HG03575 (cell line): ENCODE results near the gene TMEM175.
"Not testable (repeated sequence)": the region's sequence is repeated elsewhere in the genome, so short reads cannot be mapped to it uniquely, and the experiment has no call there.

Experiments
- ATAC-seq: cut with Tn5 transposase; IDR thresholded peaks from one replicate; pipeline ENCODE4 v1.9.1; 2021; ENCODE audit not compliant: unreplicated experiment, insufficient number of reproducible peaks, low FRiP score; ENCODE audit errors: extremely low read depth

TMEM175 gene

DNA sequence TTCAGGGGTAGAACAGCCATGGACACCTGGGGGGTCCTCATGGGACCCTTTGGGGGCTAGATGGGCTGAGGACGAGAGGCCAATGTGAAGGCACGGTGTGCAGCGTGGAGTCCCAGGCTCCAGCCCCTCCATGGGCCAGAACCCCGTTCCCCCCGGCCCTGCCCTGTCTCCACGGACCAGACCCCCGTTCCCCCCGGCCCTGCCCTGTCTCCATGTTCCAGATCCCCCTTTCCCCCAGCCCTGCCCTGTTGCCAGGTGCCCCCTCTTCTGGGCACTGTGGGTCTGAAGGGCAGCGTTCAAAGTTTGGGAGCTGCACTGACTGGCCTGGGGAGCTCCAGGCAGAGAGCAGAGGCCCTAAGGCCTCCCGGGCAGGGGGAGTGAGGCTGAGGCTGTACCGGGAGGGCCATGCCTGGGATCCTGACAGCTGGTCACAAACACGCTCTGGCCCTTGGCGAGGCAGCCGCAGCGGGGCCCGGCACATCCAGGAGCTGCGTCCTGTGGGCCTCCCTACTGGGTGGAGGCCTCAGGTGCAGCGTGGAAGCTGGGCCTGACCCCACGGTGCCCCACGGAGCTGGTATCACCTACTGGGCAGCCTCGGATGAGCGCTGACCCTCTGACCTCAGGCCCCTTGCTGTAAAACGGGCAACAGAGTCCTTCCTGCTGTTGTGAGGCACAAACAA, 32.2 kb downstream of the TMEM175 start:
- no peak for ATAC-seq

DNA sequence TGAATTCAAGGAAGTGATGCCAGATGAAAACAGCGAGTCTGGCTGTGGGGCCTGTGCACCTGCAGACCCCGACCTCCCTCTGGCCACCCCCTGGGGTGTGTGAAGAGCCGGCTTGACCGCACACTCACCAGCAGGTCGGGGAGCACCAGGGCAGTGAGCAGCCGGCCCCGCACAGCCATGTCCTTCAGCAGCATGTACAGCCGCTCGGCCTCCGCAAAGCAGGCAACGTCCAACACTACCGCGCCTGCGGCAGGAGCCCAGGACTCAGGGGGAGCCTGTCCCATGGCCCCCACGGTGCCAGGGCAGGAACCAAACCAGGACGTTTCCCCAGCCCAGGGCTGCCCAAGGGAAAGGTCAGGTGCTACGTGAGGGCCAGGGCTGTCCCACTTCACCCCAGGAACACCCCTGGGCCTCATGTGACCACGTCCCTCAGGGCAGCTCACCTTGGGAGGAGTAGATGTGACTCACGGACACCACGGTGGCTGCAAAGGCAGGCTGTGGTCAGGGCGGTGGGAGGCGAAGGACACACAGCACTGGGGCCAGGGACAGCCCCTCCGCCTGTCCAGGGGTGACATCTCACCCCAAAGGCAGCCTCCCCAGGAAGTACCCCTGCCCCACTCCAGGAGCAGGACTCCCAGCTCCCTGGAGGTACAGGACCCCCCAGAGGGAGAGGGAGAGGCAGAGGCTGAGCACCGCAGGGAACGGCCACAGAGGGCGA, 32.9 kb downstream of the TMEM175 start:
- no peak for ATAC-seq

- ATAC-seq, result no peak
Observed at GRCh38 chr4:965766-966134, 33.5 kb downstream of the TMEM175 start.

- no peak for ATAC-seq
Observed at GRCh38 chr4:966266-967112, 34.2 kb downstream of the TMEM175 start.

DNA sequence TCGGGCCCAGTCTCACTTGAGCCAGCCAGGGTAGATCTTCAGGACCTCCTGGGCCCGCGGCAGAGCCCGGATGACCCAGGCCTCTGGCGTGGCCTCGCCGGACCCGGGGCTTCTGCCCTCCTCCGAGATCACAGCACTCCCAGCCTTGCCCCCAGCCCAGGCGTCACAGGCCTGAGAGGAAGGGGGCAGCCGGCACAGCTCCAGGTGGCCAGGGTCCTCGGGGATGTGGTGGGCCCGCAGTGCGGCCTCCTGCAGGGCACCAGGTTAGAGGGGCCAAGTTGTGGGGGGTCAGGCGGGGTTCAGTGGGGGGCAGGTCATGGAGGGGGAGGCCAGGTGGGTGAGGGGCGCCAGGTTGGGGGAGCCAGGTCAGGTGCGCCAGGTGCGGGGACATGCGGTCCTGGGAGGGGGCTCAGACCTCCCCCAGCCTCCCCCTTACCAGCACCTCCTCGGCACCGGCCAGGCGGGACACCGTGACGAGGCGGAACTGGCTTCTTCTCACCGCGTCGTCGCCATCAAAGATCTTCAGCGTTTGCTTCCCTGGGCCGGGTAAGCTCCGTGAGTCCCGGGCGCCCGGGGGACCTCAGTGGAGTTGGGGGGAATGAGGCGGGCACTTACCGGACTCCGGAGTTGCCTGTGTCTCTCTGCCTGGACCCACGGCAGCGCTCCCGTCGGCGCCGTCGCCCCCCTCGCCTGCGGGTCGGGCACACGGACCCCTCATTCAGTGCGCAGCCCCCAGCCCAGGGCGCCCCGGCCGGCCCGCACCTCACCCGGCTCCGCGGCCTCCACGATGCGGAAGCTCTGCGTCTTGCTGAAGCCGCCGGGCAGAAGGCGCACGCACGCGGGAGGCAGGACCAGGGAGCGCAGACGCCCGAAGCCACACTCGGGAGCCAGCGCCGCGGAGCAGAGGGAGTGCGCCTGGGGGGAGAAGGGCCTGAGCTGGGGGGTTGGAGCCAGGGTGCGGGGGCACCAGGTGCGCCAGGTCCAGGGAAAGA, 35.1 kb downstream of the TMEM175 start:
- ATAC-seq, result no peak

DNA sequence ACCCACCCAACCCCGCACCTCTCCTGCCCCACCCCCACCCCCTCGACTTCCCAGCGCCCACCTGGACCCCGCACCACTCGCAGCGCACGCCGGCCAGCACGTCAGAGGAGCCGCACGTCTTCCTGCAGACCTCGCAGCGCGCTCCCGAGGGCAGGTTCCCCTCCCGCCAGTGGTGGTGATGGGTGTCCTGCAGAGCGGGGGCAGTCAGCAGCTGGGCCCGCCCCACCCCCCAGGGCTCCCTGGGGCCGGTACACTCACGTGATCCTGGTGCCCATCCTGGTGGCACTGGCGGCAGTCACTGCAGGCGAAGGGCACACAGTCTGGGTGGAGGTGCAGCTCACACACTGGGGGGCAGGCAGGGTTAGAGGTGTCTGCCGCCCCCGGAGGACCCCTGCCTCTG, 36.0 kb downstream of the TMEM175 start:
- no peak for ATAC-seq

DNA sequence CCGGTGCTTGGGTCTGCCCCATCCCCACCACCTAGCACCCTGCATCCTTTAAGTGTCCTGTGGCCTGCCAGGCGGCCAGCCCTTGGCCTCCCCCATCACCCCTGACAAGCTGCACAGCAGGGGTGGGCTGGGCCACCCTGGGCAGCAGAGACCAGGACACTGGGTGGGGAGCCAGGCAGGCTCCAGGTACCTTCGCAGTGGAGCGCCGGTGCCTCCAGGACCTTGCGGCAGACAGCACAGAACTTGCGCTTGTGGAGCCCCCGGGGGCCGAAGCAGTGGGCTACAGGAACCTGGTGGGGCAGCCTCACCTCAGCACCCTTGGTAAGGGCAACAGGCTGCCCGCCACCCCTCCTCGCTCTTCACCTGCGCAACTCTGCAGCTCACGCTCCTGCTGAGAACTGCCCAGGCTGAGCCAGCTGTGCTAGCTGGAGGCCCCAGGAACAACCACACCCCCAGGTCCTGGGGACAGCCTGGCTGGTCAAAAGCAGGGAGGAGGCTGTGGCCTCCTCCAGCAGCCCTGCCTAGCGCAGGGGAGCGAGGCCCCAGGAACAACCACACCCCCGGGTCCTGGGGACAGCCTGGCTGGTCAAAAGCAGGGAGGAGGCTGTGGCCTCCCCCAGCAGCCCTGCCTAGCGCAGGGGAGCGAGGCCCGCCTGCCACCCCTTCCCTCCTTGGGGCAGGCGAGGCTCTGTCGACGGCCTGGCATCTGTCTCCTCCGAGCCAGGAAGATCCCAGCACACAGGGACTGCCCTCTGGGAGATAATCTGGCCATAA, 36.5 kb downstream of the TMEM175 start:
- ATAC-seq, result no peak

DNA sequence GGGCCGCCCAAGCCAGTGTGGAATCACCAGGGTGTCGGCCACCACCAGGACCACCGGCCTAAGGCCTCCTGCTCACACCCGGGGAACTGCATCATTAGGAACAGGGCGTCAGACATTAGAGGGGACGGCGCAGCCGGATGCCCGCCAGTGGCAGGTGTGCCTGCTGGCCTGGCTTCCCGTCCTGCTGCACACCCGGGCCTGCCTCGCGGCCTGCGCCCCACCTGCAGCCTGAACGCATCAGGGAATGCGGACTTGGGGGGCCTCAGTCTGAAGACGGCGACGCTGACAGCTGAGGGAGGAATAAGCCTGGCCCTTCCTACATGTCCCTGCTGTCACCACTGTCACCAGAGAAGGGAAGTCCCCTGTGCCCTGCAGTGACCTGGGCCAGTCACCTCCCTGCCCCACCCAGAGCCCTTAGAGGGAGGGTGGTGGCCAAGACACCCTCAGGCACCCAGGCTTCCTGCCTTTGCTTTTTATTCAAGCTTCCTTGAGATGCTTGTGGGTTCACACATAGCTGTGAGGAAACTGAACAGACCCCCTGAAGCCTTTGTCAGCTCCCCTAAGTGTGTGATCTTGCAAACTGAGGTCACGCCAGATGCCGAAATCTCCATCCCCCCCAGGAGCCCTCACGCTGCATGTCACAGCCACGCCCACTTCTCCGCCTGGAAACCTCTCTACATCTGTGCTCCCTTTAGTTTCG, 37.9 kb downstream of the TMEM175 start:
- ATAC-seq, result no peak

- ATAC-seq, result no peak
Observed at GRCh38 chr4:970854-971520, 38.7 kb downstream of the TMEM175 start.

DNA sequence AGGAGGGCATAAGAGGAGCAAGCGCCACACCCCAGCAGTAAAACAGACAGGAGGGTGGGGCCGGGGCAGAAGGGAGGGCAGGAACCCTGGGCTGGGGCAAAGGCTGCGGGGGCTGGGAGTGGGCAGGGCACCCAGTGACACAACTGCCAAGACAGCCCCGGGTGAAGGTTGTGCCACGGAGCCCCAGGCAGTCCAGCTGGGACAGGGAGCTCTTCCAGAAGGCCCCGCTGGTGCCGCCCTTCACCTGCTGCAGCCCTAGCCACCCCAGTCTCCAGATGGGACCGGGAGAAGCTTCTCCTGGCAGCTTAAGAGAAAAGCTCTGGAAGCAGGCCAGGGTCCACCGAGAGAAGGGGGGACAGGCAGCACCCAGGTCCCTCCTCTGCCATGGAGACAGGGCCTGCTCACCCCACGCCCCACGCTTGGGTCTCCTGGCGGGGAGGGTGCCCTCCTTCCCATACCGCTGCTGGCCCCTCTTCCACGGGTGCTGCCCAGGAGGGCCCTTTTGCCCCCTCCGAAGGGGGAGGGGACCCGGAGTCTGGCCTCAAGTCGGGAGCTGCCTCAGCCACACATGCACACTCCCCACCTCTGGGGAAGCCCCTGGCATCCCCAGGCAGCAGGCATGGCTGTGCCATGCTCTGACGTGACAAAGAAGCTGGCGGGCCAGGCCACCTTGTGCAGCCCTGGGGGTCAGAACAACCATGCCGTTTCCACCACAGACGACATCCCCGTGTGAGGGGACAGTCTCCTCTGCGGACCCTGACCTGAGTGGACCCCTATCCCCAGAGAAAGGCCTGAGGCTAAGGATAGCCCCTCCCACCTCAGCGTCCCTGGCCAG, 39.6 kb downstream of the TMEM175 start:
- ATAC-seq, result no peak

DNA sequence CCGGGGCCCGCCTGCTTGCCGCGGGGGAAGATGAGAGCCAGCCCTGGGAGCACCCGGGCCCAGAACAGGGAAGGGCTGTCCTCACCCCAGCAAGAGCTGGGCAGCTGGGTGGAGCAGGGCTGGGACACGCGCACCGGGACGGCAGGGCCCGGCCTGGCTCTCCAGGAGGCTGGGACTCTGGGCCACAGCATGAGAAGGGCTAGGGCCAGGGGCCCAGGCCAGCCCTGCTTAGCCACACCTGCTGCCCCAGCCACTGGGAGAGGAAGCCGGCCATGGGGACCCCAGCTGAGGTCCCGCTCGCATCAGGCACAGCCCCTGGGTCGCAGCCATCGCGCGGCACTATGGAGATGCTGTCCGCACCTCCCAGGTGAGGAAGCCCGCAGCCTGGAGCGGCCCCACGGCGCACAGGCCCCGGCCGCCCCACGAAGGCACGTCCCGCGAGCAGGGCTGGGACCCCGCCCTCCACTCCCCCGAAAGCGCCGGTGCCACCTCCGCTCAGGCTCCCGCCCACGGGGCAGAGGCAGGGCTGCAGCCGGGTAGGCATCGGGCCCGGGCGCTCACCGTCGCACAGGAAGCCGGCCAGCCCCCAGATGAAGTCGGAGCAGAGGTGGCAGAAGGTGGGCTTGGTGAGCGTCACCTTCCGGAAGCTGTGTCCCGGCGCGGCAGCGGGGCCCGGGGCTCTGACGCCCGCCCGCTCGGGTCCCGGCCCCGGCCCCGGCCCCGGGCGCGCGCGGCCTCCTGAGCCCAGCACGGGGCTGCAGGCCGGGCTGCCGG, 40.6 kb downstream of the TMEM175 start:
- ATAC-seq, result no peak

- no peak for ATAC-seq
Observed at GRCh38 chr4:973431-974397, 41.5 kb downstream of the TMEM175 start, which contains the start of gene DGKQ. TSS of gene DGKQ (minus strand) at chr4:973569. CDS start at chr4:973482, 87 bp downstream.

GRCh38 chr4:974668-975067, 42.4 kb downstream of the TMEM175 start:
- ATAC-seq, result no peak

DNA sequence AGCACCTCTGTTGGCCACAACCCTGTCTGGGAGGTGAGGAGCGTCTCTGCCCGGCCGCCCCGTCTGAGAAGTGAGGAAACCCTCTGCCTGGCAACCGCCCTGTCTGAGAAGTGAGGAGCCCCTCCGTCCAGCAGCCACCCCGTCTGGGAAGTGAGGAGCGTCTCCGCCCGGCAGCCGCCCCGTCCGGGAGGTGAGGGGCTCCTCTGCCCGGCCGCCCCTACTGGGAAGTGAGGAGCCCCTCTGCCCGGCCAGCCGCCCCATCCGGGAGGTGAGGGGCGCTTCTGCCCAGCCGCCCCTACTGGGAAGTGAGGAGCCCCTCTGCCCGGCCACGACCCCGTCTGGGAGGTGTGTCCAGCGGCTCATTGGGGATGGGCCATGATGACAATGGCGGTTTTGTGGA, 43.8 kb downstream of the TMEM175 start:
- not testable (repeated sequence) for ATAC-seq
